ENCODE measurements around the gene ANKHD1.

Gene ANKHD1, protein sequence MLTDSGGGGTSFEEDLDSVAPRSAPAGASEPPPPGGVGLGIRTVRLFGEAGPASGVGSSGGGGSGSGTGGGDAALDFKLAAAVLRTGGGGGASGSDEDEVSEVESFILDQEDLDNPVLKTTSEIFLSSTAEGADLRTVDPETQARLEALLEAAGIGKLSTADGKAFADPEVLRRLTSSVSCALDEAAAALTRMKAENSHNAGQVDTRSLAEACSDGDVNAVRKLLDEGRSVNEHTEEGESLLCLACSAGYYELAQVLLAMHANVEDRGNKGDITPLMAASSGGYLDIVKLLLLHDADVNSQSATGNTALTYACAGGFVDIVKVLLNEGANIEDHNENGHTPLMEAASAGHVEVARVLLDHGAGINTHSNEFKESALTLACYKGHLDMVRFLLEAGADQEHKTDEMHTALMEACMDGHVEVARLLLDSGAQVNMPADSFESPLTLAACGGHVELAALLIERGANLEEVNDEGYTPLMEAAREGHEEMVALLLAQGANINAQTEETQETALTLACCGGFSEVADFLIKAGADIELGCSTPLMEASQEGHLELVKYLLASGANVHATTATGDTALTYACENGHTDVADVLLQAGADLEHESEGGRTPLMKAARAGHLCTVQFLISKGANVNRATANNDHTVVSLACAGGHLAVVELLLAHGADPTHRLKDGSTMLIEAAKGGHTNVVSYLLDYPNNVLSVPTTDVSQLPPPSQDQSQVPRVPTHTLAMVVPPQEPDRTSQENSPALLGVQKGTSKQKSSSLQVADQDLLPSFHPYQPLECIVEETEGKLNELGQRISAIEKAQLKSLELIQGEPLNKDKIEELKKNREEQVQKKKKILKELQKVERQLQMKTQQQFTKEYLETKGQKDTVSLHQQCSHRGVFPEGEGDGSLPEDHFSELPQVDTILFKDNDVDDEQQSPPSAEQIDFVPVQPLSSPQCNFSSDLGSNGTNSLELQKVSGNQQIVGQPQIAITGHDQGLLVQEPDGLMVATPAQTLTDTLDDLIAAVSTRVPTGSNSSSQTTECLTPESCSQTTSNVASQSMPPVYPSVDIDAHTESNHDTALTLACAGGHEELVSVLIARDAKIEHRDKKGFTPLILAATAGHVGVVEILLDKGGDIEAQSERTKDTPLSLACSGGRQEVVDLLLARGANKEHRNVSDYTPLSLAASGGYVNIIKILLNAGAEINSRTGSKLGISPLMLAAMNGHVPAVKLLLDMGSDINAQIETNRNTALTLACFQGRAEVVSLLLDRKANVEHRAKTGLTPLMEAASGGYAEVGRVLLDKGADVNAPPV (N-terminal part only)

DNA sequence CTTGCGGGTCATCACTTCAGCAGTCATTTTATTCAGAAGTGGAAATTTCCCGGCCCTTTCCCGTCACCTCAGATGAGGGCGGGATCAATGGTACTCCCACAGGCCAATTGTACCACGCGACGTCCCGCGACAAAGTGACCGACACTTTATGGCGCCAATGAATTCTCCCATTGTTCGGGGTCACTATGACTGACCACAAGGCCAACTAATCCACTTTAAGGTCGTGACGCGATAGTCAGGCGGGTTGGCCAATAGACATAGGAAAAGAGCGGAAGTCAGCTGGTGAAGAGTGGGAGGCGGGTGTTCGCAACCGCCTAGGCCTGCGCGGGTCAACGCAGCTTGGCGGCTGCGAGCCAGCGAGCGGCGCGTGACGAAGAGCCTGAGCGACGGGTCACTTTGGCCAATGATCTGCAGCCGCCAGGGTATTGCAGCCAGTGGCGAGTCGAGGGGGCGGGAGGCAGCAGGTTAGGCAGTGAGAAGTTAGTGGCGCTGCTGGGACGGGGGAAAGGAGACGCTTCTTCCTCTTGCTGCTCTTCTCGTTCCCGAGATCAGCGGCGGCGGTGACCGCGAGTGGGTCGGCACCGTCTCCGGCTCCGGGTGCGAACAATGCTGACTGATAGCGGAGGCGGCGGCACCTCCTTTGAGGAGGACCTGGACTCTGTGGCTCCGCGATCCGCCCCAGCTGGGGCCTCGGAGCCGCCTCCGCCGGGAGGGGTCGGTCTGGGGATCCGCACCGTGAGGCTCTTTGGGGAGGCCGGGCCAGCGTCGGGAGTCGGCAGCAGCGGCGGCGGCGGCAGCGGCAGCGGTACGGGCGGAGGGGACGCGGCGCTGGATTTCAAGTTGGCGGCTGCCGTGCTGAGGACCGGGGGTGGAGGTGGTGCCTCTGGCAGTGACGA is at the start of gene ANKHD1:
ANKHD1 (plus strand) TSS at position 472 of the 896 bp plus-strand sequence; CDS start at position 607, 135 bp downstream.
- peak; percentile 100 for DNase-seq (ENCODE audit: low spot score)

DNA sequence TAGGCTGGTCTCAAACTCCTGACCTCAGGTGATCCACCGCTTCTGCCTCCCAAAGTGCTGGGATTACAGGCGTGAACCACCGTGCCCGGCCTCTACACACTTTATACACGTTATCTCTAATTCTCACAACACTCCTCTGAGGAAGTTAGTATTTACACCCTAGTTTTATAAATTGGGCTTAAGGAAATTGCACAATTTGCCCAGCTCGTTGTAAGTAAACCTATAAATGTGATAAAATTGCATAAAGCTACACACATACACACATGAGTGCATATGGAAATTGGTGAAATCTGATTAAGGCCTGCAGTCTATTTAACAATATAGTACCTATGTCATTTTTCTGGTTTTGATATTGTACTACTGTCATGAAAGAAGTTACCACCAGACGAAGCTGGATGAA is 46.1 kb upstream of the ANKHD1 start:
- no peak for DNase-seq (ENCODE audit: low spot score)

DNA sequence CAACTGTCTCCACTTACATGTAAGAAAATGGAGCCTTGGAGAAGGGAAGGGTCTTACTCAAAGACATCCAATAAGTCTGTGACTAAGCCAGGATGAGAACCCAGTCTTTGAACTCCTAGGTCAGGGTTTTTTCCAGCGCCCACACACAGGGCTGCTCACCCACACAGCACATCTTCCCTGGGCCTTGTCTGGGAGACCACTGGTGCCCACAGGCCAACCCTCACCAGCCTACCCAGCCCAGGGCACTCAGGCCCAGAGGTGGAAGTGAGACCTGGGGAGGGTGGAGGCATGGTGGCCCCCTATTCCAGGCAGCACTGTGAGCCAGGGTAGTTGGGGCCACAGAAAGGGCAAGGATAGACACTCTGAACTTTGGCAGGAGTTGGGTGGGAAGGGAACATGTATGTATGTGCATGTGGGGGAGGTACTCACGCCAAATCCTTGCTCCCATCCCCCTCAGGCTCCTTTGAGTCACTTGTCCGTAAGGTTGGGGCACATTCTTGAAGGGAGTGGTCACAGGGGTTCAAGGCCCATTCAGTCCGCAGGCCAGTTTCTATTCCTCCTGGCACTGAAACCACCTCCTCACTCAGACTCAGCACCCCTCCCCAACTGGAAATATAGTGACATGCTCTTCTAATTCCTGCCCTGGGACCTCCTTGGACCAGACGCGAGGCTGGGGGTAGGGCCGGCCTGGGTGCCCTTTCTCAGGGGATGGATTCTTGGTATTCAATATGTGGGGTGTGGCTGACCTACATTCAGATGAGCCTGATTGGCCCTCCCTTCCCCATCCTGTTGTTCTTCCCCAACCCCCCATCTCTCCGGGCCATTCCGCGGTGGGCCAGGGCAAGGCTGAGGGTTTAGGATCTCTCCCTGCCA is 44.5 kb upstream of the ANKHD1 start:
- no peak for DNase-seq (ENCODE audit: low spot score)

GRCh38 chr5:140357726-140358093 is 43.9 kb upstream of the ANKHD1 start:
- peak; percentile 87 for DNase-seq (ENCODE audit: low spot score)

DNA sequence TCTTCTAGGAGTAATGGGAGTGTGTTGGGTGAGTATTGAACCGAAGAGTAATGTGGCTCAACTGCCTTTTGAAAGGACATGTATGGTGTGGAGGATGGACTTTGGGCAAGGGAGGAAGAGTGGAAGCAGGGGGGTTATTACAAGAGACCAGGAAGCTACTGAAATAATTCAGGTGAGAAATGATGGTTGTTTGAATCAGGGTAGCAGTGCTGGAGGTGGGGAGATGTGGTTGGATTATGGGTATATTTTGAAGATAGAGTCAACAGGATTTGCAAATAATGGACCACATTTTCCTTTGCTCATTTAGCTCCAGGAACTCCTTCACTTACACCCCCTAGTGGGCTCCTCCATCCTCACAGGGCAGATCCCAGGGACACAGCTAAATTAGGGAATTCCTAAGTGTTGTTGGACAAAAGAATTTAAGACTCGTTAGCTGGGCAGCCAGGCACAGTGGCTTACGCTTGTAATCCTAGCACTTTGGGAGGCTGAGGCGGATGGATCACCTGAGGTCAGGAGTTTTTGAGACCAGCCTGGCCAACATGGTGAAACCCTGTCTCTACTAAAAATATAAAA is 42.8 kb upstream of the ANKHD1 start:
- DNase-seq (ENCODE audit: low spot score): no peak

GRCh38 chr5:140360101-140360500 is 41.5 kb upstream of the ANKHD1 start, which contains the start of gene SLC4A9:
SLC4A9 (plus strand) TSS chr5:140360194; CDS start chr5:140360237, 43 bp downstream.
- DNase-seq (ENCODE audit: low spot score): no peak

DNA sequence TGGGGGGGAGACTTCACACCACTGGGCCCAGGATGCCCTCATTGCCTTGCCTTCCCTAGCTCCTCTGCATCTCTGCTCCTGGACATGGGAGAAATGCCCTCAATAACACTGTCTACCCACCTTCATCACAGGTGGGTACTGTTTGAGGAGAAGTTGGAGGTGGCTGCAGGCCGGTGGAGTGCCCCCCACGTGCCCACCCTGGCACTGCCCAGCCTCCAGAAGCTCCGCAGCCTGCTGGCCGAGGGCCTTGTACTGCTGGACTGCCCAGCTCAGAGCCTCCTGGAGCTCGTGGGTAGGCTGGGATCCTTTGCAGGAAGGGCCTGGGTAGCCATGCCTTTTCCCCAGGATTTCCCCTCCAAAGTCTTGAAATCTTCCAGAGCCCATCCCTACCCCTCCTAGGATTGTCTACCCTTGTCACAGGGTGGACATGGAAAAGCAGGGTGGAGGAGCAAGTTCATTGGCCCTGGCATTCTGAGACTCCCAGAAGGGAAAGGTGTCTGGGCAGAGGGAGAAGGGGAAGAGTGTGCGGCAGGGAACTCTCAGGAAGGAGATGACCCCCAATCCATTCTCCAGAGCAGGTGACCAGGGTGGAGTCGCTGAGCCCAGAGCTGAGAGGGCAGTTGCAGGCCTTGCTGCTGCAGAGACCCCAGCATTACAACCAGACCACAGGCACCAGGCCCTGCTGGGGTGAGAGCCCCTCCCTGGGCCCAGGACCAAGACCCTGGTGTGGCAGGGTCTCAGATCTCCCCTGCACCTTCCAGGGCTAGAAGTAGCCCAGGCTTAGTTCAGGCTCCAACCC is 40.8 kb upstream of the ANKHD1 start:
- DNase-seq (ENCODE audit: low spot score): no peak

- no peak for DNase-seq (ENCODE audit: low spot score)
These were observed 39.7 kb upstream of the ANKHD1 start for GRCh38 chr5:140361901-140362300.

GRCh38 chr5:140362311-140362710 is 39.3 kb upstream of the ANKHD1 start:
- DNase-seq (ENCODE audit: low spot score): no peak

DNA sequence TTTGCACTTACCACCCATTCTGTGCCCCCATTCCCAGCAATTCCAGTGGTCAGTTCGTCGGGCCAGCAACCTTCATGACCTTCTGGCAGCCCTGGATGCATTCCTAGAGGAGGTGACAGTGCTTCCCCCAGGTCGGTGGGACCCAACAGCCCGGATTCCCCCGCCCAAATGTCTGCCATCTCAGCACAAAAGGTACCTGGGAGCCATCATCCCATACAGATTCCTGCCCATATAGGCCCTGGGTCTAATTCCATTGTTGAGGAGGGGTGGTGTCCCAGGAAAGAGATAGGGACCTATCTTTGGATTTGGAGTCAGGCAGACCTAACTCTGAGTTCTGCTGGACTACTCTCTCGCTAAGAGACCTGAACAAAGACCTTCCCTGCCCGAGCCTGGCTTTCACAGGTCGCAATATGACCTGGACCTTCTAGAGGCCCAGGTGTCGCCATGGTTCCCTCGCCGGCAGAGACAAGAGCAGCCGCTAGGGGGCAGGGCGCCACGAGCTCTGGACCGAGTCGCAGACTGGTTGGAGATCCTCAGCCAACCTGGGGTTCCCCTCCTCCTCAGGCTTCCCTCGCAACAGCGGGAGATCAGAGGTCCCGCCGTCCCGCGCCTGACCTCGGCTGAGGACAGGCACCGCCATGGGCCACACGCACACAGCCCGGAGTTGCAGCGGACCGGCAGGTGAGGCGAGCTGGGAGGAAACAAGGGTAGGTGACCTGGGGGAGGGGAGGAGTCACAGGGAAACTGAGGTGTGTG is 38.6 kb upstream of the ANKHD1 start:
- DNase-seq (ENCODE audit: low spot score): peak; percentile 85

DNA sequence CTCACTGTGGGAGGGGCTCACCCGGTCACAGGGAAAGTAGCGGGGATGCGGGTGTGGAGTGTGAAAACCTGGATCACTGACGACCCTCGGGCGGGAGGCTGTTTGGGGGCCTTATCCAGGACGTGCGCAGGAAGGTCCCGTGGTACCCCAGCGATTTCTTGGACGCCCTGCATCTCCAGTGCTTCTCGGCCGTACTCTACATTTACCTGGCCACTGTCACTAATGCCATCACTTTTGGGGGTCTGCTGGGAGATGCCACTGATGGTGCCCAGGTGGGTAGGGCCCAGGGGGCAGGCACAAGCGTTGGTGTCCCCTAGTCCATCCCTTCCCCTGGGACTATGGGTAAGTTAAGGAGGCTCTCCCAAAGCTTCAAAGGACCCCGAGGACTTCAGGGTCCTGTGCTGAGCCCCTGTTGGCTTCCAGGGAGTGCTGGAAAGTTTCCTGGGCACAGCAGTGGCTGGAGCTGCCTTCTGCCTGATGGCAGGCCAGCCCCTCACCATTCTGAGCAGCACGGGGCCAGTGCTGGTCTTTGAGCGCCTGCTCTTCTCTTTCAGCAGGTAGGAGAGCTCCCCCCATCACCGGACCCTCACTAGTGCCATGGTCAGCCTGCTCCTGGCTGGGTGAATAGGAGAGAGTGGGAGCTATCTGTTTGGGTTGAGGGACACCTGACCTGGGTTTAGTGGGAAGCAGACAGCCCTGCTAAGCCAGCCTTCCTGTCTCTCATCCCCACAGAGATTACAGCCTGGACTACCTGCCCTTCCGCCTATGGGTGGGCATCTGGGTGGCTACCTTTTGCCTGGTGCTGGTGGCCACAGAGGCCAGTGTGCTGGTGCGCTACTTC is 37.8 kb upstream of the ANKHD1 start:
- DNase-seq (ENCODE audit: low spot score): no peak

DNA sequence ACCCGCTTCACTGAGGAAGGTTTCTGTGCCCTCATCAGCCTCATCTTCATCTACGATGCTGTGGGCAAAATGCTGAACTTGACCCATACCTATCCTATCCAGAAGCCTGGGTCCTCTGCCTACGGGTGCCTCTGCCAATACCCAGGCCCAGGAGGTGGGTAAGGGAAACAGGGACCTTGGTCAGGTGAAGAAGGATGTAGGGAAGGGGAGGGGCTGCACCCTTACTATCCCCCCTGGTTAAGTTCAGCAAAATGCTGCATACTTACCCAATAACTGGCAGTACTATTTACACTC is 37.2 kb upstream of the ANKHD1 start:
- no peak for DNase-seq (ENCODE audit: low spot score)

GRCh38 chr5:140365282-140365681 is 36.4 kb upstream of the ANKHD1 start:
- no peak for DNase-seq (ENCODE audit: low spot score)

DNA sequence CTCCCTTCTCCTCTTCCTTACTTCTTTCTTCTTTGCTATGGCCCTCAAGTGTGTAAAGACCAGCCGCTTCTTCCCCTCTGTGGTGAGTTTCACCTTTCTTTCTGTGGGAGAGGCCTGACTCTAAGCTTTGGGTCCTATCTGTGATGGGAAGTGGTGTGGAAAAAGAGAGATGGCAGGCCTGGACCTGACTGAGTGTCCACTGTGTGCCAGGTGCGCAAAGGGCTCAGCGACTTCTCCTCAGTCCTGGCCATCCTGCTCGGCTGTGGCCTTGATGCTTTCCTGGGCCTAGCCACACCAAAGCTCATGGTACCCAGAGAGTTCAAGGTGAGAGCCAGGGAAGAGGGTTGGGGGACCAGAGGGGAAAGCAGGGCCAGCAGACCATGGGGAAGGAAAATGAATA is 35.7 kb upstream of the ANKHD1 start:
- DNase-seq (ENCODE audit: low spot score): no peak

- DNase-seq (ENCODE audit: low spot score): no peak
These were observed 34.9 kb upstream of the ANKHD1 start for GRCh38 chr5:140366589-140367255.

DNA sequence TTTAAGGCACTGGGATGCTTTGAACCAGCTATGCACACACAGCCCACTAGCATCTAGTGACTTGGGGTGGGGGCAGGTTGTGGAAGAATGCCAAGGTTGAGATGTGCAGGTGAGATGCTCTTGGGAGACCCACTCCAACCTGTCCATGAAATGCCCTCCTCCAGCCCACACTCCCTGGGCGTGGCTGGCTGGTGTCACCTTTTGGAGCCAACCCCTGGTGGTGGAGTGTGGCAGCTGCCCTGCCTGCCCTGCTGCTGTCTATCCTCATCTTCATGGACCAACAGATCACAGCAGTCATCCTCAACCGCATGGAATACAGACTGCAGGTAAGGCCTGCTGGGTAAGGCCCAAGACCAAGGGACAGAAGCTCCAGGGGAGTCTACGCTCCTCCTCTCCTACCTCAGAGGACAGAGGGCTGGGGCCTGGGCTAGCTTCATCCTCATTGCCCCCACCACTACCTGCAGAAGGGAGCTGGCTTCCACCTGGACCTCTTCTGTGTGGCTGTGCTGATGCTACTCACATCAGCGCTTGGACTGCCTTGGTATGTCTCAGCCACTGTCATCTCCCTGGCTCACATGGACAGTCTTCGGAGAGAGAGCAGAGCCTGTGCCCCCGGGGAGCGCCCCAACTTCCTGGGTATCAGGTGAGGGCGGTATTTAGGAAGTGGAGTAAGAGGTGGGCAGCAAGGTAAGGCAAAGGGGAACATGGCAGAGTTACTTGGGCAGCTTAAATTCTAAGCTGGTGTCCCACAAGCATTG is 34.2 kb upstream of the ANKHD1 start:
- DNase-seq (ENCODE audit: low spot score): no peak

All from NAMALWA (cell line).